SK-N-MC (cell line): ENCODE data around the gene EED.

ENCODE experiments used
- DNase-seq: peaks from one replicate; pipeline ENCODE4 v3.0.0-alpha.2; 2011; ENCODE audit warnings: low read depth, low spot score
- H3K27ac ChIP-seq: fragments of 200-600 bp; sonication (generic); 2 replicates; pipeline ENCODE4 v1.5.1; 2016; ENCODE audit warnings: mixed run types
- H3K36me3 ChIP-seq: fragments of 200-600 bp; sonication (generic); 2 replicates; pipeline ENCODE4 v1.6.1; 2017; ENCODE audit warnings: antibody characterized with exemption, low read length, mixed read lengths; ENCODE audit not compliant: insufficient read depth
- H3K4me3 ChIP-seq: fragments of 200-600 bp; sonication (generic); 2 replicates; pipeline ENCODE4 v1.5.1; 2016
- H3K9ac ChIP-seq: fragments of 200-600 bp; sonication (generic); 2 replicates; pipeline ENCODE4 v1.8.0; 2017; ENCODE audit warnings: mixed run types, mixed read lengths; ENCODE audit not compliant: insufficient read length
- H3K9me3 ChIP-seq: fragments of 200-600 bp; sonication (generic); 2 replicates; pipeline ENCODE4 v1.6.1; 2017; ENCODE audit warnings: low read depth, mild to moderate bottlenecking, antibody characterized with exemption, low read length, moderate library complexity, mixed read lengths
- EZH2 ChIP-seq: fragments of 200-600 bp; sonication (generic); IDR thresholded peaks from one replicate; pipeline ENCODE4 v1.6.1; 2017; ENCODE audit warnings: antibody characterized with exemption
- FOXP2 ChIP-seq: optimal IDR thresholded peaks from 2 replicates; pipeline ENCODE3; 2011; ENCODE audit warnings: mild to moderate bottlenecking, moderate library complexity; ENCODE audit not compliant: insufficient read depth; ENCODE audit errors: extremely low read length, control extremely low read depth
- POLR2AphosphoS5 ChIP-seq: IDR thresholded peaks from 2 replicates; pipeline ENCODE4 v1.6.1; 2012; ENCODE audit warnings: mild to moderate bottlenecking, low read depth, low read length, borderline replicate concordance

EED gene

GRCh38 chr11:86269645-86270044 lies 25.1 kb downstream of the EED start:
- Histone ChIP-seq H3K36me3 (peaks cover 61% of the 10 kb centered on the region), H3K27ac (no peak overlapping the region), H3K9me3 (no peaks in the 10 kb centered on the region), H3K9ac (no peak overlapping the region), H3K4me3 (no peak overlapping the region)
- no peak for TF ChIP-seq EZH2
- no peak for TF ChIP-seq POLR2AphosphoS5
- TF ChIP-seq FOXP2, result no peak
- DNase-seq, result no peak

GRCh38 chr11:86274503-86274902 lies 29.9 kb downstream of the EED start:
- H3K36me3 ChIP-seq, result peaks cover 84% of the 10 kb centered on the region
- H3K4me3 ChIP-seq, result no peak overlapping the region
- H3K9ac ChIP-seq, result no peak overlapping the region
- H3K27ac ChIP-seq, result no peak overlapping the region
- no peak for DNase-seq
- TF ChIP-seq EZH2 (no peak), POLR2AphosphoS5 (no peak)
- H3K9me3 ChIP-seq, result no peaks in the 10 kb centered on the region

GRCh38 chr11:86274999-86275398 lies 30.4 kb downstream of the EED start:
- Histone ChIP-seq H3K9ac (no peak overlapping the region), H3K27ac (no peak overlapping the region), H3K36me3 (peaks cover 84% of the 10 kb centered on the region), H3K4me3 (no peak overlapping the region), H3K9me3 (no peaks in the 10 kb centered on the region)
- TF ChIP-seq EZH2 (no peak), POLR2AphosphoS5 (no peak), FOXP2 (no peak)
- DNase-seq, result no peak

- H3K9ac ChIP-seq, result no peak overlapping the region
- H3K27ac ChIP-seq, result no peak overlapping the region
- no peak overlapping the region for H3K4me3 ChIP-seq
- TF ChIP-seq EZH2, result no peak
- no peak for TF ChIP-seq FOXP2
- TF ChIP-seq POLR2AphosphoS5, result no peak
- peaks cover 84% of the 10 kb centered on the region for H3K36me3 ChIP-seq
- DNase-seq, result no peak
- no peaks in the 10 kb centered on the region for H3K9me3 ChIP-seq
These were observed 31.2 kb downstream of the EED start for GRCh38 chr11:86275493-86276370.

GRCh38 chr11:86277741-86278140 lies 33.2 kb downstream of the EED start:
- Histone ChIP-seq H3K9ac (no peak overlapping the region), H3K4me3 (no peak overlapping the region), H3K27ac (no peak overlapping the region), H3K9me3 (no peaks in the 10 kb centered on the region), H3K36me3 (peaks cover 73% of the 10 kb centered on the region)
- DNase-seq, result no peak
- TF ChIP-seq EZH2 (no peak), FOXP2 (no peak), POLR2AphosphoS5 (no peak)

- no peaks in the 10 kb centered on the region for H3K9me3 ChIP-seq
- H3K36me3 ChIP-seq, result peaks cover 68% of the 10 kb centered on the region
- no peak overlapping the region for H3K9ac ChIP-seq
- no peak overlapping the region for H3K4me3 ChIP-seq
- DNase-seq, result no peak
- H3K27ac ChIP-seq, result no peak overlapping the region
- TF ChIP-seq EZH2, result no peak
- no peak for TF ChIP-seq FOXP2
These were observed 33.7 kb downstream of the EED start for GRCh38 chr11:86278226-86278625.

GRCh38 chr11:86279747-86280146 lies 35.2 kb downstream of the EED start:
- no peak overlapping the region for H3K4me3 ChIP-seq
- peaks cover 61% of the 10 kb centered on the region for H3K36me3 ChIP-seq
- H3K9me3 ChIP-seq, result no peaks in the 10 kb centered on the region
- H3K27ac ChIP-seq, result no peak overlapping the region
- H3K9ac ChIP-seq, result no peak overlapping the region
- TF ChIP-seq FOXP2 (no peak), EZH2 (no peak), POLR2AphosphoS5 (no peak)
- no peak for DNase-seq

GRCh38 chr11:86287468-86287796 lies 42.9 kb downstream of the EED start:
- H3K4me3 ChIP-seq, result no peak overlapping the region
- TF ChIP-seq EZH2 (no peak), POLR2AphosphoS5 (no peak), FOXP2 (no peak)
- H3K9ac ChIP-seq, result no peak overlapping the region
- no peaks in the 10 kb centered on the region for H3K9me3 ChIP-seq
- H3K36me3 ChIP-seq, result peaks cover 6% of the 10 kb centered on the region; the same call in 1 of the 2 replicates
- DNase-seq, result no peak
- H3K27ac ChIP-seq, result no peak overlapping the region
